Activated CD4-positive, alpha-beta T cell treated with anti-CD3 and anti-CD28 coated beads for 48 hours (primary cell): ENCODE measurements around the gene LCN1.
"Not testable (repeated sequence)": the region's sequence is repeated elsewhere in the genome, so short reads cannot be mapped to it uniquely, and the experiment has no call there.

Experiments used
- DNase-seq: peaks from one replicate; pipeline ENCODE4 v3.0.0-alpha.2; 2020

LCN1 gene

DNA sequence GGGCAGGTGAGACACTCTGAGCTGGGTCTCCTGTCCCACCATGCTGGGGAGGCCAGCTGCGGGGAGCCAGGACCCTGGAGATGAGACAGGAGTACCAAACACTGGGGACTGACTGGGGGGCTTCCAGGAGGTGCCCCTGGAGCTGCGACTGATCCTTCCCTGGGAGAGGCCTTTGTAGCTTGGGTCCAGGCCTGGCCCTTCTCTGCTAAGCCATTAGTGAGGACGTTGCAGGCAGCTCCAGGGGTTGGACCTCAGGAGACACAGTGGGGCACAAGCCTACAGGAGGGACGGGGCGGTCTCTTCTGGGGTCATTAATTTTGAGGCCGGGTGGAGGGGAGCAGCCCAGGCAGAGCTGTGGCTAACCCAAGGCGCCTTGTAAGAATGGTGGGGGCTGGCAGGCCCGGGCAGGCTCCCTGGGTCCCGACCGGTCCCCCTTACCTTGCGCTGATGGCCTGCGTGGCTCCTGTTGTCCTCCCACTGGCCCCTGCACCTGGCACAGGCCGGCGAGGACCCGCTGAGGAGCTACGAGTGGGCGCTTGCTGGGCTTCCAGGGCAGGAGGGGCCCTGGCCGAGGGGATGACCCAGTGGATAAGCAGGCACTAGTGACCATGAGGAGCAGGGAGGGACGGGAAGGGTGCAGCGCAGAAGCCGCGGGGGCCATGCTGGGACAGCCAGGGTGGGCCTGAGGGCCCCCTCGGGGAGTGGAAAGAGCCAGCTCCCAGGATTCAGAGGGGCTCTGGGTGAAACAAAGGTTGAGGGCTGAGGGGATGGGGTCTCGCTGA, 15.6 kb upstream of the LCN1 start:
- no peak for DNase-seq

DNA sequence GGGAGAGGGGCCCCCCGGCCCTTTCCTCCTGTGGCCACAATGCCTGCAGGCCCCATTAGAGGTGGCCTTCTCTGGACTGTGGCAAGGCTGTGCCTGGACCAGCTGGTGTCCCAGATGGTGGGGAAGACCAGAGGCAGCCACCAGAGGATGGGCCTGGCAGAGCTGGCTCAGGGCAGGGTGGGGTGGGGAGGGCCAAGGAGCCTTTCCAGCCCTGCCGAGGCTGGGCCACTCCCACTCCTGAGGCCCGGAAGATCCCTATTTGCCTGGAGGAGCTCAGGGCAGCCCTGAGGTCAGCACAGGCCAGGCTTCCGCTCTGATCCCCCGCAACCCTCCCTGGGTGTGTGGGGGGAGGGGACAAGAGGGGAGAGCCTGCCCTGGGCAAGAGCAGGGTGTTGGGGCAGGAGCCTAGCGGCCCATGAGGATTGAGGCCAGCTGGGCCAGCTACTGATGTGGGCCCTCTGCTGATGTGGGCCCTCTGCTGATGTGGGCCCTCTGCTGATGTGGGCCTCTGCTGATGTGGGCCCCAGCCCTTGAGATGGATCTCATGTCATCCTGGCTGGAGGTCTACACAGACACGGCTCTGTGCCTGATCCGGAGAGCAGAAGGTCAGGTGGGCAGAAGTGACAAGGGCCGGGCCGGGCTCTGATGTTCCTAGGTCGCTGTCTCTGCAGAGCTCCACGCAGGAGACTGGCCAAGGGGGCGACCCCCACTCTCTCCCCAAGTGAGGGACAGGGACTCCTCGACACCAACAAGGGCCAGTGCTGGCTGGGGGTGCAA, 14.7 kb upstream of the LCN1 start:
- no peak for DNase-seq

- no peak for DNase-seq
These were observed 13.9 kb upstream of the LCN1 start for GRCh38 chr9:135507104-135508035.

- no peak for DNase-seq
These were observed 12.9 kb upstream of the LCN1 start for GRCh38 chr9:135508211-135508820.

DNA sequence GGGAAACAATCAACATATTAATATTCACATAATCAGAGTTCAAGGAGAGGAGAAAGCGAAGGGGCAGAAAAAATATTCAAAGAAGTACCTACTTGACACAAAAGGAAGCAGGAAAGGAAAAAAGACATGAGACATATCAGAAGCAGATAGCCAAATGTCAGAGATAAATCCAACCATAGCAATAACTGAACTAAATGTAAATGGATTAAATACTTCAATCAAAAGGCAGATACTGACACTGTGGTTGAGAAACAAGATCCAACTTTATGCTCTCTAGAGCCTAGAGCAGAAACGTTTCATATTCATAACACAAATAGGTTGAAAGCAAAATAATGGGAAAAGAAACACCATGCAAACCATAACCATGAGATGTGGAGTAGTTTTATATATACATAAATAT, 11.8 kb upstream of the LCN1 start:
- DNase-seq, result no peak

- DNase-seq, result no peak
These were observed 9.0 kb upstream of the LCN1 start for GRCh38 chr9:135512241-135512603.

- no peak for DNase-seq
These were observed 8.3 kb upstream of the LCN1 start for GRCh38 chr9:135512904-135513303.

GRCh38 chr9:135513351-135513846, 7.8 kb upstream of the LCN1 start:
- DNase-seq, result no peak

- DNase-seq, result not testable (repeated sequence)
These were observed 7.3 kb upstream of the LCN1 start for GRCh38 chr9:135513906-135514305.

- DNase-seq, result no peak
These were observed 6.7 kb upstream of the LCN1 start for GRCh38 chr9:135514342-135515082.

DNA sequence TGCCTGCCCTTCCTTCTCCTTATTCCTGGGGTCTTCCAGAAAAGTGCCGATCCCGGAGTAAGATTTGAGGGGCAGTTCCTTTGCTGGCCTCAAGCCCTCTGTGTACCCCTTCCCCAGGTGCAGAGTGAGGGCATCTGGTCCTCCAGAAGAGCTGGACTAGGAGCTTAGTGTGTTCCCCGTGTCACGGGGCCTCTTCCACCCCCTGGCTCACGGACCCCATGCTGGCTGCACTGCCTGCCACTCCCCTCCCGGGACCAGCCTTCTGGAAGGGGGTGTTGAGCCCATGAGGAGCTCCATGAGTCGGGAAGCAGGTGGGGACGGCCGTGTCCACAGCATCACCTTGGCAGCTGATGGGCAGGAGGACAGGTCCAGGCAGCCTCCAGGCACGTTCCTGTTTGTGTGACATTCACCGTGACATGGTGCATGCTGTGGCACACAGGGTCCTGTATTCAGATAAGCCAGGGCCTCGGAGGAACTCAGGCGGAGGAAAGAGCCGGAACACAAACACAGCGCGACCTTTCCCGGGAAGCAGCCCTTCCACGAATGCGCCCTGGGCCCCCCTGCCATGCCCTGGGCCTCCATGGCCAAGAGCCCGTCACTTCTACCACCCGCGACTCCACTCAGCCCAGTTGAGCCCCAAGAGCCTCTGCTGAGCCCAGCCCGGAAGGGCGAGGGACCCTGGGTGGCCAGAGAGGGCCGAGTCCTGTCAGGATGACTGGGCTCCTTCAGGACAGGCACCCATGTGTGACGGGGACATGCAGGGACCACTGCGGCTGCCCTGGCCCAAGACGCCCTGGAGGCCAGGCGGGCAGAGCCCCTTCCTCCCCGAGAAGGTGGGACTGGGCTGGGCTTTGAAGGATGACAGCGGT, 5.9 kb upstream of the LCN1 start:
- DNase-seq, result no peak

- DNase-seq, result no peak
These were observed 4.9 kb upstream of the LCN1 start for GRCh38 chr9:135516132-135516860.

DNA sequence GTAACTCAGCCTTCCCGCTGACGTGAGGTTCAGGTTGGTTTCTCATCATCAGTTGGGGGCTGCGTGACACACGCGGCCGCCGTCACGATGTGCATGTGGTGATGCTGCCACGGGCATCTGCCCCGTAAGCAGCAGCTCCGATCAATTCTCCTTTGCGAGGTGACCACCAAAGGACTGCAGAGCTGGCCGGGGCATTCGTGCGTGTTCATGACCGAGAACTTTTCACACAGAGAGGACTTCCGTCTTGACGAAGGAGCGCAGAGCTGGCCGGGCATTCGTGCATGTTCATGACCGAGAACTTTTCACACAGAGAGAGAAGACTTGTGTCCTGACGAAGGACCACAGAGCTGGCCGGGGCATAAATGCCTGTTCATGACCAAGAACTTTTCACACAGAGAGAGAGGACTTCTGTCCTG, 3.8 kb upstream of the LCN1 start:
- DNase-seq, result no peak

DNA sequence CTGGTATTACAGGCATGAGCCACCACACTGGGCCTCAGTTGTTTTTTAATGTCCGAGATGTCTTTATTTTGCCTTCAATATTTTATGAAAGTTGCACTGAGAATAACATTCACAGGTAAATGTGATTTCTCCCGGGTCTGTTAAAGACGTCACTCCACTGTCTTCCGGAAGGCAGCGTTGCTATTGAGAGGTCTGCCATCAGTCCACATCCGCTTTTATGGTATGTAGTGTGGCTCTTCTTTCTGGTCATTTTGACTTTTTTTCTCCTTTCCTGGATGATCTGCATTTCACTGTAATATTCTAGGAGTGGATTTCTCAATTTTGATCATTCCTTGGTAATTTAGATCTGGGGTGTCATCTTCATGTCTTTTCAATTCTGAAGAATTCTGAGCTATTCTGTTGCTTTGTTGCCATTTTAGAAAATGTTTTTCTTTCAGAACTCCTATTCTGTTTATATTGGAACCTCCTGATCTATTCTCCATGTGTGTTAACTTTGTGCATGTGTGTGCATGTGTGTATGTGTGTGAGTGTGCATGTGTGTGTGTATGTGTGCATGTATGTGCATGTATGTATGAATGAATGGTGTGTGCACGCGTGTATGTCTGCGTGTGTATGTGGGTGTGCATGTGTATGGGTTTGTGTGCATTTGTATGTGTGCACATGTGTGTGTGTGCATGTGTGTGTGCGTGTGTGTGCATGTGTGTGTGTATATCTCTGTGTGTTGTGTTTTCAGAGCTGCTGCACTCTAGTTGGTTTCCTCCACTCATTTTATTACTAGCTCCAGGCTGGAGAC, 1.9 kb upstream of the LCN1 start:
- no peak for DNase-seq

DNA sequence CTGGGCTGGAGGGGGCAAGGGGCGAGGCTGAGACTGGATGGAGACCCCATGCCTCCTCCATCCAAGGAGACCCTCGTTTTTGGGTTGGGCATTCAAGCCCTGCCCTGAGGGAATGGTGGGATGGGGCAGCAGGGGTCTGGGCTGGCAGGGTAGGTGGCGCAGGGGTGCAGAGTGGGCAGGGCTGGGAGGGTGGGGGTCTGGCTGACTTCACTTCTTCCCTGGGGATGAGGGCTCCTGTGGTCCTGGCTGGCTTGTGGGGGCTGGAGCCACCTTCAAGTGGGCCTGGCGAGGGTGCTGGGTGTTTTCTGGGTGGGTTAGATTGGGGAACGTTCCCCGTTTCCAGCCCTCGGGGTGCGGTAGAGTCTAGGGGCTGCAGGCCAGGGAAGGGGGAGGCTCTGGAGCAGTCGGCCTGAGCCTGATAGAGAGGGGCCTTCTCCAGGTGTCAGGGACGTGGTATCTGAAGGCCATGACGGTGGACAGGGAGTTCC, 412 bp downstream of the LCN1 start:
- DNase-seq, result no peak

DNA sequence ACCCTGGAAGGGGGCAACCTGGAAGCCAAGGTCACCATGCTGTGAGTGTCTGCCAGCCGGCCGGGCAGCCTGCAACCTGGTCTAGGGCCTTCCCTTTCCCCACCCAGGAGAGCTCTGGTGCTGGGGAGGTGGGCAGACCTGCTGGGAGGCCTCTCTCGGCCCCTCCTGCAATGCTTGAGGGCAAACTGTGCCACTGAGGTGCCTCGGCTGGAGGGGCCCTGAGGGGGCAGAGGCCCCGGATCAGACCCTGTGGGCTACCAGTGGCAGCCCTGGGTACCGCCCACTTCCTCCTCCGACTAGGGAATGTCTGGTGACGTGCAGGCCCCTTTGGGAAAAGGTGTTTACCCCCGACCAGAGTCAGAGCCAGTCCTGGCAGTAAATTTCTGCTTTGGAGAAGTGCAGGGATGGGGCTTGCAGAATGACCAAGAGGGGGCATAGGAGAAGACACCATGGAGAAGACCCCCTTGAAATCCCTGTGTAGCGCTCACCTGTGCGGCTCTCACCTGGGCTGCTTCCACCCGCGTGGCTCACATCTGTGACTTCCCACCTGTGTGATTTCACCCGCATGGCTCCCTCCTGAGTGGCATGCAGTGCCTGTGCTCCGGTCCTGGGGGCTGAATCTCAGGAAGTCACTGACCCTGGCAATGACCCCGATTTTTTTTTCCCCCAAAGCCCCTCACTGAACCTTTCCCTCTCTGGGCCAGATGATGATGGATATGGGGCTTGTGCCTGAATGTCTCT, 1.1 kb downstream of the LCN1 start:
- DNase-seq, result no peak

DNA sequence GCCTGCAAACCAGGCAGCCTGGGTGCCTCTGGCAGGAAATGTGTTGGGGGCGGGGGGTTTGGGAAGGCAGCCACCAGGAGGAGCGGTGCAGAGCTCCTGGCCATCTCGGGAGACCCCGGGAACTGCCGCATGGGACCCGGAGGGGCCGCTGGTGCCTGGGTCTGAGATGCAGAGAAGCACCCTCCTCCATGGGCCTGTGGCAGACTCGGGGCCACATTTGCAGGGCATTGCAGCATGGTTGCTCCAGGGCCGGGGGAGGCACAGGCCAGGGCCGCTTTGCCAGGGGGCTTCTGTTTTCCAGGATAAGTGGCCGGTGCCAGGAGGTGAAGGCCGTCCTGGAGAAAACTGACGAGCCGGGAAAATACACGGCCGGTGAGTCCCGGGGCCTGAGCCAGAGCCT, 1.7 kb downstream of the LCN1 start:
- no peak for DNase-seq

DNA sequence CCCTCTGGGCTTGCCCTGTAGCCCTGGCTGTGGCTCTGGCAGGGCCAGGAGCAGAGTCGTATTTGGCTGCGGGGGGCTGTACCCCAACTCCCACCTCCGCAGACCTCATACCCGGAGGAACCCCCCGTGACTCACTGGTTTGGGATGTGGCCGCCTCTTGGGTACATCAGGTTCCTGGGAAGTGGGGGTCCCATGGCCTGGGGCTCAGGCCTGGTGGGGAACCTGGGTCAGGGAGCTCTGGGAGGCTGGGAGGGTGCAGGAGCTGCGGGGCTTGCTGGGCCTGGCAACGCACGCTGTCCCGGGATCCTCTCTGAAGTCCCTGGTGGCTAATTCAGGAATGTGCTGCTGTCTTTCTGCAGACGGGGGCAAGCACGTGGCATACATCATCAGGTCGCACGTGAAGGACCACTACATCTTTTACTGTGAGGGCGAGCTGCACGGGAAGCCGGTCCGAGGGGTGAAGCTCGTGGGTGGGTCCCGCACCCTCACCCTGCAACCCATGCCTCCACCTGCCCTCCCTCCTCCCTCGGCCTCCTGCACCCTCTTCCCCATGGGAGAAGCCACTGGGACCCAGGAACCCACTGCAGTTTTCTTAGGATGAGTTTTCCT, 2.4 kb downstream of the LCN1 start:
- no peak for DNase-seq
